Endothelial cell of umbilical vein (primary cell): Measurements from ENCODE around the gene SLC7A6OS. TPM values are rescaled to one million over a fixed set of nuclear protein-coding genes. Genes with fewer than 3 reads are reported as not detected.

Experiments
- BruUV-seq: library from RNA; stranded (reverse); fragments of 400-500 nt; replicated peaks from 2 replicates; lab custom pipeline; 2021; lab: Mats Ljungman, UMichigan
- CTCF ChIA-PET: fragments of 300-600, 350-600 bp; sonication (Branson Sonifier 250); formaldehyde crosslinking; loops from one replicate; lab custom pipeline; 2021; ENCODE audit warnings: antibody characterized with exemption, inconsistent platforms; lab: Charles Lee
- POLR2A ChIA-PET: fragments of 300-600, 350-600 bp; sonication (Branson Sonifier 250); formaldehyde crosslinking; loops from one replicate; lab custom pipeline; 2021; ENCODE audit warnings: antibody characterized with exemption, inconsistent platforms; lab: Charles Lee
- DNase-seq: peaks from one replicate; pipeline ENCODE4 v3.0.0-alpha.2; 2011; ENCODE audit warnings: low read depth, low spot score
- FAIRE-seq: peaks from 2 replicates; lab custom pipeline; 2011; peaks lifted over from hg19 to GRCh38; lab: Jason Lieb, UNC
- H2AFZ ChIP-seq: 2 replicates; pipeline ENCODE4 v1.6.0; 2012; ENCODE audit warnings: low read depth, low read length, control low read depth, inconsistent platforms
- H3K27ac ChIP-seq: 2 replicates; pipeline ENCODE4 v1.5.1; 2011; ENCODE audit warnings: low read depth, mild to moderate bottlenecking, control low read depth, low read length, moderate library complexity; ENCODE audit not compliant: insufficient read depth
- H3K27me3 ChIP-seq, 2 experiments: 2 replicates each; pipeline versions ENCODE4 v1.6.0 to v1.6.1; 2011; ENCODE audit warnings: low read length in 2 of 2, mixed read lengths in 1 of 2; ENCODE audit not compliant: control insufficient read depth in 2 of 2, insufficient read depth in 2 of 2
- H3K36me3 ChIP-seq, 2 experiments: 2 replicates in 1 of 2; 3 replicates in 1 of 2; pipeline ENCODE4 v1.5.1; 2011; ENCODE audit warnings: low read length in 2 of 2, mild to moderate bottlenecking in 1 of 2, moderate library complexity in 1 of 2; ENCODE audit not compliant: control insufficient read depth in 2 of 2, insufficient read depth in 2 of 2; ENCODE audit errors: extremely low read depth in 1 of 2
- H3K4me1 ChIP-seq: 3 replicates; pipeline ENCODE4 v1.5.1; 2011; ENCODE audit warnings: mild to moderate bottlenecking, low read length; ENCODE audit not compliant: control insufficient read depth, insufficient read depth; ENCODE audit errors: extremely low read depth
- H3K4me2 ChIP-seq: 2 replicates; pipeline ENCODE4 v1.6.1; 2011; ENCODE audit warnings: low read length, control low read depth, mixed read lengths; ENCODE audit not compliant: insufficient read depth
- H3K4me3 ChIP-seq, 3 experiments: fragments of 200-600 bp in 1 of 3; sonication (generic), shearing (Covaris generic) in 1 of 3; replicated peaks in 1 of 3; 2 replicates each; pipeline ENCODE4 v1.5.1; 2011 to 2016; ENCODE audit warnings: control low read depth in 3 of 3, low read length in 3 of 3, mild to moderate bottlenecking in 2 of 3, inconsistent platforms in 1 of 3, low read depth in 1 of 3, moderate library complexity in 1 of 3; ENCODE audit not compliant: insufficient read depth in 1 of 3
- H3K79me2 ChIP-seq: 2 replicates; pipeline ENCODE4 v1.6.0; 2012; ENCODE audit warnings: low read length, inconsistent platforms; ENCODE audit not compliant: control insufficient read depth, insufficient read depth
- H3K9ac ChIP-seq: replicated peaks from 2 replicates; pipeline ENCODE3; 2011; ENCODE audit warnings: low read length, control low read depth; ENCODE audit not compliant: insufficient read depth; ENCODE audit errors: extremely low read depth
- H3K9me1 ChIP-seq: replicated peaks from 3 replicates; pipeline ENCODE4 v1.6.0; 2011; ENCODE audit warnings: mild to moderate bottlenecking, low read length; ENCODE audit not compliant: control insufficient read depth, insufficient read depth; ENCODE audit errors: extremely low read depth
- H3K9me3 ChIP-seq: replicated peaks from 2 replicates; pipeline ENCODE4 v1.5.1; 2012; ENCODE audit warnings: low read length, inconsistent platforms; ENCODE audit not compliant: control insufficient read depth, insufficient read depth
- H4K20me1 ChIP-seq: replicated peaks from 2 replicates; pipeline ENCODE3; 2011; ENCODE audit warnings: mild to moderate bottlenecking, low read length; ENCODE audit not compliant: control insufficient read depth, insufficient read depth; ENCODE audit errors: extremely low read depth
- EZH2 ChIP-seq: IDR thresholded peaks from 2 replicates; pipeline ENCODE4 v1.6.1; 2012; ENCODE audit warnings: borderline replicate concordance, low read depth, mild to moderate bottlenecking, moderate library complexity, low read length, inconsistent platforms; ENCODE audit not compliant: severe bottlenecking
- FOS ChIP-seq: IDR thresholded peaks from 2 replicates; pipeline ENCODE4 v1.6.1; 2011; ENCODE audit warnings: mild to moderate bottlenecking, low read length, moderate library complexity, borderline replicate concordance; ENCODE audit not compliant: insufficient read depth
- GATA2 ChIP-seq: IDR thresholded peaks from 2 replicates; pipeline ENCODE4 v1.7.0; 2011; ENCODE audit warnings: low read depth, mild to moderate bottlenecking, moderate library complexity, mixed read lengths, low read length; ENCODE audit not compliant: insufficient read length, insufficient read depth
- JUN ChIP-seq: IDR thresholded peaks from 2 replicates; pipeline ENCODE4 v1.6.1; 2011; ENCODE audit warnings: borderline replicate concordance, low read depth; ENCODE audit not compliant: insufficient read length, insufficient read depth
- MYC ChIP-seq: IDR thresholded peaks from one replicate; pipeline ENCODE4 v1.6.1; 2011; ENCODE audit warnings: mild to moderate bottlenecking, low read depth, low read length
- POLR2A ChIP-seq: IDR thresholded peaks from 2 replicates; pipeline ENCODE4 v1.6.1; 2012; ENCODE audit warnings: low read depth, mild to moderate bottlenecking, control low read depth, low read length
- POLR2AphosphoS5 ChIP-seq: IDR thresholded peaks from 2 replicates; pipeline ENCODE4 v1.6.1; 2012; ENCODE audit warnings: low read depth, mild to moderate bottlenecking, control low read depth, low read length, moderate library complexity; ENCODE audit not compliant: insufficient read depth
- dilution Hi-C: fragments of 300-500 bp; cut with MboI; formaldehyde crosslinking; loops from one replicate; pipeline ENCODE4 v1.15.0; 2019; ENCODE audit warnings: low sequenced_read_pairs; ENCODE audit not compliant: extremely low pct_ligation_motif_present
- intact Hi-C: fragments of 100-400 bp; cut with micrococcal nuclease; formaldehyde crosslinking; loops from one replicate; pipeline ENCODE4 v1.10.0; 2022
- polyA plus RNA-seq, 4 experiments: library from polyadenylated mRNA; depleted of rRNA in 3 of 4; stranded (reverse) in 3 of 4; unstranded in 1 of 4; fragments of >200 nt; gene quantifications; 2 replicates each; pipeline versions ENCODE4 v1.2.1 to v1.2.3, GENCODE V29; 2011 to 2012; ENCODE audit warnings: missing spikeins in 1 of 4
- total RNA-seq: library from RNA; stranded (reverse); gene quantifications from 2 replicates; pipeline ENCODE4 v1.2.3, GENCODE V29; 2021
- TF ChIP-seq, protein P1 (sequence below): IDR thresholded peaks from 2 replicates; pipeline ENCODE4 v1.6.1; 2011; ENCODE audit not compliant: insufficient read depth, insufficient read length
- TF ChIP-seq, protein P2 (sequence below), 2 donors: IDR thresholded peaks; 1 replicate in 1 of 2; 2 replicates in 1 of 2; pipeline ENCODE4 v1.5.1; 2011; ENCODE audit warnings: low read length in 2 of 2, mild to moderate bottlenecking in 2 of 2, moderate library complexity in 2 of 2, control low read depth in 1 of 2, inconsistent platforms in 1 of 2, low read depth in 1 of 2; ENCODE audit not compliant: insufficient read depth in 1 of 2; ENCODE audit errors: extremely low read depth in 1 of 2

The SLC7A6OS gene
- total and polyA plus RNA-seq, 2 donors (not counting 3 experiments of a cell fraction or from before 2014, with no cell fraction given) = 8.3 to 22.9 TPM

DNA sequence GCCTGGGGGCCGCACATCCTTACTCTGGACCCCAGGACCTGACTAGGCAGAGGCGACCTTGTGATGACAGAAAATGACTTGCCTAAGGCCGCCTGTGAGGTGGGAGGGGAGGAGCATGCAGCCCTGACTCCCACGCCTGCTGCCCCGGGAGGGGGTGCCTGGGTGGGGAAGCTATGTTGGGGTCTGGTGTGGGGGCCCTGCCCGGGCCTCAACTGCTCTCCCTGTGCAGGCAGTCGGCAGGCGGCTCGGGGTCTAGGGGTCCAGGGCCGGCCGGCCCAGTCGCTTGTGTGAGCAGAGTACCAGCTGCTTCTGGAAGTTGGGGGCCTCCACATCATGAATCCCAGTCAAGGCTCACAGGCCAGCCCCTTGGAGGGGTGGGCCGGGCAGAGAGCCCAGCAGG is 48.2 kb upstream of the SLC7A6OS start:
- dilution Hi-C loops = no loop called here
- intact Hi-C loops = no loop called here
- CTCF ChIA-PET = no interaction called here

DNA sequence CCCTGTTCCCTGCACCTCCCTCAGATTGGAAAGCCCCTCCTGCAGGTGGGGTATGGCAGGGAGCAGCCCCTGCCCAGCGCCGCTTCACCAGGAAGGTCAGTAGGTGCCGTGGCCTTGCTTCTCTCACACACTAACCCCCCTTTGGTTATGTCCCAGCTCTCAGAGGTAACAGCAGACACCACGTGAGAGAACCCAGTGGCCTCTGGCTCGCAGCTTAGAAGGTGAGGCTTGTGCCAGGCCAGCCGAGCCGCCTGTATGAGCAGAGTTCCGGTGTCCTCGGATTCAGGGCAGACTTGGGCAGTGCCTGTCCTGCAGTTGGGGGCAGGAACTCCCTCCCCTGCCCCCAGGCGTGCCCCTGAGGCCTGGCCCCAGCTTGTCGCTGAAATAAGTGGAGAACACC is 47.2 kb upstream of the SLC7A6OS start:
- H3K27ac ChIP-seq = no peak overlapping the region
- no peaks in the 10 kb centered on the region for H3K9me1 ChIP-seq
- TF ChIP-seq GATA2 (no peak), FOS (no peak), JUN (no peak), MYC (no peak), EZH2 (no peak), POLR2A (no peak), POLR2AphosphoS5 (no peak)
- TF ChIP-seq, protein P1, sequence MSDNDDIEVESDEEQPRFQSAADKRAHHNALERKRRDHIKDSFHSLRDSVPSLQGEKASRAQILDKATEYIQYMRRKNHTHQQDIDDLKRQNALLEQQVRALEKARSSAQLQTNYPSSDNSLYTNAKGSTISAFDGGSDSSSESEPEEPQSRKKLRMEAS = no peak
- TF ChIP-seq, protein P2, sequence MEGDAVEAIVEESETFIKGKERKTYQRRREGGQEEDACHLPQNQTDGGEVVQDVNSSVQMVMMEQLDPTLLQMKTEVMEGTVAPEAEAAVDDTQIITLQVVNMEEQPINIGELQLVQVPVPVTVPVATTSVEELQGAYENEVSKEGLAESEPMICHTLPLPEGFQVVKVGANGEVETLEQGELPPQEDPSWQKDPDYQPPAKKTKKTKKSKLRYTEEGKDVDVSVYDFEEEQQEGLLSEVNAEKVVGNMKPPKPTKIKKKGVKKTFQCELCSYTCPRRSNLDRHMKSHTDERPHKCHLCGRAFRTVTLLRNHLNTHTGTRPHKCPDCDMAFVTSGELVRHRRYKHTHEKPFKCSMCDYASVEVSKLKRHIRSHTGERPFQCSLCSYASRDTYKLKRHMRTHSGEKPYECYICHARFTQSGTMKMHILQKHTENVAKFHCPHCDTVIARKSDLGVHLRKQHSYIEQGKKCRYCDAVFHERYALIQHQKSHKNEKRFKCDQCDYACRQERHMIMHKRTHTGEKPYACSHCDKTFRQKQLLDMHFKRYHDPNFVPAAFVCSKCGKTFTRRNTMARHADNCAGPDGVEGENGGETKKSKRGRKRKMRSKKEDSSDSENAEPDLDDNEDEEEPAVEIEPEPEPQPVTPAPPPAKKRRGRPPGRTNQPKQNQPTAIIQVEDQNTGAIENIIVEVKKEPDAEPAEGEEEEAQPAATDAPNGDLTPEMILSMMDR (IDR thresholded peaks at IDR 0.05; ENCODE audit: extremely low read depth in 1 of 2, insufficient read depth in 1 of 2, low read depth in 1 of 2, low read length in 2 of 2) = no peak
- H2AFZ ChIP-seq = no peak overlapping the region
- FAIRE-seq (no peak), DNase-seq (no peak)
- H3K36me3 ChIP-seq = peaks cover 0 to 36% of the 10 kb centered on the region in 2 experiments
- no peaks in the 10 kb centered on the region for H4K20me1 ChIP-seq
- H3K4me3 ChIP-seq = no peak overlapping the region
- dilution Hi-C loops (no loop called here), intact Hi-C loops (no loop called here)
- H3K4me2 ChIP-seq = no peak overlapping the region
- ChIA-PET CTCF (no interaction called here), POLR2A (no interaction called here)
- H3K4me1 ChIP-seq = no peaks in the 10 kb centered on the region
- no TSS peak for BruUV-seq
- no peak overlapping the region for H3K9ac ChIP-seq
- H3K9me3 ChIP-seq = no peaks in the 10 kb centered on the region
- H3K27me3 ChIP-seq = no peaks in the 10 kb centered on the region
- no peaks in the 10 kb centered on the region for H3K79me2 ChIP-seq

More for the DNA sequence above, 48.2 kb upstream of the SLC7A6OS start:
- POLR2A ChIA-PET = no interaction called here
- no TSS peak for BruUV-seq
- H4K20me1 ChIP-seq = no peaks in the 10 kb centered on the region
- no peak overlapping the region for H3K27ac ChIP-seq
- H2AFZ ChIP-seq = no peak overlapping the region
- no peak overlapping the region for H3K4me2 ChIP-seq
- H3K4me3 ChIP-seq = no peak overlapping the region
- peaks cover 0 to 28% of the 10 kb centered on the region in 2 experiments for H3K36me3 ChIP-seq
- no peaks in the 10 kb centered on the region for H3K79me2 ChIP-seq
- no peaks in the 10 kb centered on the region for H3K4me1 ChIP-seq
- no peaks in the 10 kb centered on the region for H3K27me3 ChIP-seq
- H3K9me3 ChIP-seq = no peaks in the 10 kb centered on the region
- no peak for TF ChIP-seq JUN
- TF ChIP-seq, protein P2 (IDR thresholded peaks at IDR 0.05; ENCODE audit: extremely low read depth in 1 of 2, insufficient read depth in 1 of 2, low read depth in 1 of 2, low read length in 2 of 2) = no peak
- no peak for DNase-seq
- FAIRE-seq = no peak
- no peaks in the 10 kb centered on the region for H3K9me1 ChIP-seq
- H3K9ac ChIP-seq = no peak overlapping the region
